AG09309 (cell line): ENCODE measurements around the gene POLR2A.

ENCODE experiments used
- DNase-seq: peaks from one replicate; pipeline ENCODE4 v3.0.0-alpha.2; 2010; ENCODE audit warnings: low read depth
- H3K4me3 ChIP-seq: 2 replicates; pipeline ENCODE4 v1.5.1; 2011; ENCODE audit warnings: mild to moderate bottlenecking, low read depth, low read length, moderate library complexity; ENCODE audit not compliant: control insufficient read depth
- CTCF ChIP-seq: IDR thresholded peaks from 2 replicates; pipeline ENCODE4 v1.5.1; 2011; ENCODE audit warnings: mild to moderate bottlenecking, low read depth, low read length, inconsistent platforms; ENCODE audit not compliant: insufficient read depth, control insufficient read depth; ENCODE audit errors: missing control alignments

POLR2A gene

GRCh38 chr17:7484067-7484918 is at the start of gene POLR2A:
Gene POLR2A (plus strand): TSS chr17:7484366.
- no peak for TF ChIP-seq CTCF
- peak; percentile 95 for DNase-seq
- peak within 1 kb of the TSS; percentile 92 for H3K4me3 ChIP-seq

DNA sequence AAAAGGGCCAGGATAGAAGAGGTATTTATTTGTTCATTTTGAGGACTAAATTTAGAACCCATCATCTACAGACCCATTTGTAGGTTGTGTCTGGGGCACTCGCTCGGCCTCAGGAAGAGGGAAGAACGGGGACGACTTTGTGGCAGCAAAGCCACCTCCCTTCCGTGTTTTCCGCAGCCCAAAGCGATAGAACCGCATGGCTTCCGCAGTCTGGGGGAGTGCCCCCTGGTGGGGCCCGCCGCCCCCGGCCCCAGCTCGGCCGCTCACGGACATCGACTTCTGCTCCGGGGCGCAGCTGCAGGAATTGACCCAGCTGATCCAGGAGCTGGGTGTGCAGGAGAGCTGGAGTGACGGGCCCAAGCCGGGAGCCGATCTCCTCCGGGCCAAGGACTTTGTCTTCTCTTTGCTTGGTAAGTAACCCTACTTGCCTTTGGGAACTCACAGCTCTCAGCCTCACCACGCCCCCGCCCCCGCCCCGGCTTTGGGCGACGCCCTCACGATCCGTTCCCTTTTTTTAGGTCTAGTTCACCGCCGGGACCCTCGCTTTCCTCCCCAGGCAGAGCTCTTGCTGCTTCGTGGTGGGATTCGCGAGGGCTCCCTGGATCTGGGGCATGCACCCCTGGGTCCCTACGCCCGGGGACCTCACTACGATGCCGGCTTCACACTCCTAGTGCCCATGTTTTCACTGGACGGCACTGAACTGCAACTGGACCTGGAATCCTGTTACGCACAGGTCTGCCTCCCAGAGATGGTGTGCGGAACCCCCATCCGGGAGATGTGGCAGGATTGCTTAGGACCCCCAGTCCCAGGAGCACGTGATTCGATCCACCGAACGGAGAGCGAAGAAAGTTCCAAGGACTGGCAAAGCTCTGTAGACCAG is 48.2 kb upstream of the POLR2A start:
- no peak for DNase-seq
- no peak for TF ChIP-seq CTCF
- H3K4me3 ChIP-seq, result peak overlapping the region; percentile 45

GRCh38 chr17:7436556-7437368 is 47.4 kb upstream of the POLR2A start:
- peak; percentile 18 for DNase-seq
- peak; percentile 54 for TF ChIP-seq CTCF
- H3K4me3 ChIP-seq, result peak overlapping the region; percentile 32

DNA sequence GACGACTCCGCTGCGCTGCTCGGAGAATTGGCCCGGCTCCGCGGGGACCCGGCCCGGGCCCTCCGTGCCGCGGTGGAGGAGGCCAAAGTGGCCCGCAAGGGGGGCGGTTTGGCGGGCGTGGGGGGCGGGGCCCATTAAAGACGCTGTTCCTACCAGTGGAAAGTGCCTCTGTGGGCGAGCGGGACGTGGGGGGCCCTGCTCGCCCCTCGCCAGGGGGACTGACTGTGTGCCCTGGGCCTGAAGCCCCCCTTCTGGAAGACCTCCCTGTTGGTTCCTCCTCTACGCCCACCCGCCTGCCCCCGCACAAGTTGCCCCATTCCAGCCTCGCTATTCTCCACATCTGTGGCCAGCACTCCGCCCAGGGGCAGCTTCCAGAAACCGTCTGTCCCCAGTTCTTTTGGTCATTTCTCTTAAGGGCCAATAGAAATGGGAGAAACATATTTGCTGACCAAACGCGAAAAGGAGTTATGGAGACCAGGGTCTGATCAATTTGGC is 46.8 kb upstream of the POLR2A start:
- TF ChIP-seq CTCF, result no peak
- DNase-seq, result no peak
- H3K4me3 ChIP-seq, result peak overlapping the region; percentile 17

DNA sequence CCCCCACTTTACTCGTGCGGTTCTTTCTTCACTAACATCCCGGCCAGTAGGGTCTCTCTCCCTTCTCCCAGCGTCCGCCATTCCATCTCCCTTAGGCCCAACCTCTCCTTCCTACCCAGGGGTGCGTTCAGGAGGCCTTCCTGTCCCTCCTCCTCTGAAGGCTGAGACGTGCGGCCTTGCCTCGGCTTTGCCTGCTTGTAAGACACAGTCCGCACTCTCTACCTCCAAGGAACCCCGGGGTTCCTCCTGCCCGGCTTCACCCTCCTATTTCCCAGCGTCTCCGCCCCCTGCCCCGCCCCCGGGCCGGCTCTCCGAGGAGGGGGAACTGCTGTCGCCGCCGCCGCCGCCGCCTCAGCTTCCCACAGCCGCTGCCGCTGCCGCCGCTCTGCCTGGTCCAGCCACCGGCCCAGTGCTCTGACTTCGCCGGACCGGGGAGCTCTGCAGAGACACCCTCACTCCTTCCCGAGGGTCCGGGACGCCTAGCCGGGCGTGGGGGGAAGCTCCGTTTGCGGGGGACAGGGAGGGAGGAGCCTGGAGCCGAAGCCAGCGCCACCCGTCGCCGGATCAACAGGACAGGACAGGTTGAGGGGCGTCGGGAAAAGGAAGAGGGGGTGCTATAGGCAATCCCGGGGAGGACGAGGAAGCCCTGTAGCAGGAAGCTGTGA is 46.1 kb upstream of the POLR2A start:
- no peak for TF ChIP-seq CTCF
- peak overlapping the region; percentile 16; the same call in 1 of the 2 replicates for H3K4me3 ChIP-seq
- DNase-seq, result no peak
